ENCODE measurements around the gene TRMT44. TPM values are rescaled to one million over a fixed set of nuclear protein-coding genes. Genes with fewer than 3 reads are reported as not detected.

Gene TRMT44
- polyA plus RNA-seq, 4 donors: 13.1 to 21.8 (median 18.0) TPM

- no peak for DNase-seq (ENCODE audit: low read depth in 4 of 4, low spot score in 2 of 4)
Measured at GRCh38 chr4:8465615-8466611, 25.3 kb downstream of the TRMT44 start.

GRCh38 chr4:8467016-8467415 is 26.4 kb downstream of the TRMT44 start:
- DNase-seq (ENCODE audit: low read depth in 4 of 4, low spot score in 2 of 4): no peak

GRCh38 chr4:8468746-8469535 is 28.4 kb downstream of the TRMT44 start:
- DNase-seq (ENCODE audit: low read depth in 4 of 4, low spot score in 2 of 4): peak in 1 of 4 donors; percentile 42

GRCh38 chr4:8469550-8469949 is 29.0 kb downstream of the TRMT44 start:
- no peak for DNase-seq (ENCODE audit: low read depth in 4 of 4, low spot score in 2 of 4)

- DNase-seq (ENCODE audit: low read depth in 4 of 4, low spot score in 2 of 4): no peak
Measured at GRCh38 chr4:8470451-8471024, 30.0 kb downstream of the TRMT44 start.

GRCh38 chr4:8471211-8471875 is 30.8 kb downstream of the TRMT44 start:
- DNase-seq (ENCODE audit: low read depth in 4 of 4, low spot score in 2 of 4): no peak

GRCh38 chr4:8472158-8472688 is 31.6 kb downstream of the TRMT44 start:
- DNase-seq (ENCODE audit: low read depth in 4 of 4, low spot score in 2 of 4): no peak

- DNase-seq (ENCODE audit: low read depth in 4 of 4, low spot score in 2 of 4): peak; percentile 34 to 62 (median 58)
Measured at GRCh38 chr4:8472689-8473197, 32.2 kb downstream of the TRMT44 start.

- no peak for DNase-seq (ENCODE audit: low read depth in 4 of 4, low spot score in 2 of 4)
Measured at GRCh38 chr4:8473198-8473919, 32.8 kb downstream of the TRMT44 start.

GRCh38 chr4:8473920-8474590 is 33.5 kb downstream of the TRMT44 start:
- DNase-seq (ENCODE audit: low read depth in 4 of 4, low spot score in 2 of 4): no peak

GRCh38 chr4:8474856-8475255 is 34.3 kb downstream of the TRMT44 start:
- DNase-seq (ENCODE audit: low read depth in 4 of 4, low spot score in 2 of 4): no peak

GRCh38 chr4:8475751-8476575 is 35.4 kb downstream of the TRMT44 start:
- no peak for DNase-seq (ENCODE audit: low read depth in 4 of 4, low spot score in 2 of 4)

GRCh38 chr4:8477095-8477635 is 36.6 kb downstream of the TRMT44 start:
- DNase-seq (ENCODE audit: low read depth in 4 of 4, low spot score in 2 of 4): no peak

GRCh38 chr4:8477676-8478075 is 37.1 kb downstream of the TRMT44 start:
- no peak for DNase-seq (ENCODE audit: low read depth in 4 of 4, low spot score in 2 of 4)

- DNase-seq (ENCODE audit: low read depth in 4 of 4, low spot score in 2 of 4): no peak
Measured at GRCh38 chr4:8478371-8478770, 37.8 kb downstream of the TRMT44 start.

GRCh38 chr4:8478801-8479744 is 38.5 kb downstream of the TRMT44 start:
- no peak for DNase-seq (ENCODE audit: low read depth in 4 of 4, low spot score in 2 of 4)

GRCh38 chr4:8480221-8480620 is 39.6 kb downstream of the TRMT44 start:
- DNase-seq (ENCODE audit: low read depth in 4 of 4, low spot score in 2 of 4): no peak

All from left renal cortex interstitium (tissue), 4 donors.